Stimulated activated CD4-positive, alpha-beta T cell treated with anti-CD3 and anti-CD28 coated beads, Interleukin-12 subunit alpha, Interleukin-12 subunit beta, amount 100 ng/mL, for 4 hours (primary cell): ENCODE measurements around the gene FTCD.
"Not testable (repeated sequence)": the region's sequence is repeated elsewhere in the genome, so short reads cannot be mapped to it uniquely, and the experiment has no call there.

Experiments used
- DNase-seq: peaks from one replicate; pipeline ENCODE4 v3.0.0-alpha.2; 2020

Gene FTCD

GRCh38 chr21:46151989-46152926, 3.1 kb downstream of the FTCD start:
- no peak for DNase-seq

- no peak for DNase-seq
Observed at GRCh38 chr21:46151261-46151988, 4.0 kb downstream of the FTCD start.

- no peak for DNase-seq
Observed at GRCh38 chr21:46150491-46151121, 4.8 kb downstream of the FTCD start.

- no peak for DNase-seq
Observed at GRCh38 chr21:46150073-46150472, 5.3 kb downstream of the FTCD start.

GRCh38 chr21:46149205-46149901, 6.0 kb downstream of the FTCD start:
- DNase-seq, result no peak

GRCh38 chr21:46148106-46148505, 7.3 kb downstream of the FTCD start:
- no peak for DNase-seq

GRCh38 chr21:46147429-46147828, 8.0 kb downstream of the FTCD start:
- peak; percentile 37 for DNase-seq

GRCh38 chr21:46146856-46147255, 8.5 kb downstream of the FTCD start:
- no peak for DNase-seq

- DNase-seq, result no peak
Observed at GRCh38 chr21:46145840-46146691, 9.3 kb downstream of the FTCD start.

- DNase-seq, result no peak
Observed at GRCh38 chr21:46145159-46145839, 10.1 kb downstream of the FTCD start.

GRCh38 chr21:46144464-46145070, 10.8 kb downstream of the FTCD start:
- DNase-seq, result no peak

GRCh38 chr21:46142582-46143473, 12.6 kb downstream of the FTCD start:
- DNase-seq, result no peak

GRCh38 chr21:46141767-46142581, 13.4 kb downstream of the FTCD start:
- no peak for DNase-seq

- not testable (repeated sequence) for DNase-seq
Observed at GRCh38 chr21:46140352-46141003, 14.9 kb downstream of the FTCD start.

- DNase-seq, result no peak
Observed at GRCh38 chr21:46139686-46140085, 15.7 kb downstream of the FTCD start.

GRCh38 chr21:46138383-46138970, 16.9 kb downstream of the FTCD start:
- no peak for DNase-seq

- no peak for DNase-seq
Observed at GRCh38 chr21:46137908-46138307, 17.5 kb downstream of the FTCD start.
